GM19324 (cell line): ENCODE results near the gene PWP2.
"Not testable (repeated sequence)": the region's sequence is repeated elsewhere in the genome, so short reads cannot be mapped to it uniquely, and the experiment has no call there.

Experiments
- ATAC-seq: cut with Tn5 transposase; IDR thresholded peaks from one replicate; pipeline ENCODE4 v1.9.1; 2021; ENCODE audit warnings: mild to moderate bottlenecking, moderate library complexity; ENCODE audit not compliant: unreplicated experiment, low FRiP score

The PWP2 gene

GRCh38 chr21:44127827-44128226, 20.6 kb downstream of the PWP2 start:
- ATAC-seq, result not testable (repeated sequence)

- ATAC-seq, result peak; percentile 32
These were observed 26.5 kb downstream of the PWP2 start for GRCh38 chr21:44133715-44134057.

- not testable (repeated sequence) for ATAC-seq
These were observed 27.5 kb downstream of the PWP2 start for GRCh38 chr21:44134732-44135131.

- ATAC-seq, result not testable (repeated sequence)
These were observed 30.8 kb downstream of the PWP2 start for GRCh38 chr21:44138039-44138438.

- ATAC-seq, result not testable (repeated sequence)
These were observed 32.8 kb downstream of the PWP2 start for GRCh38 chr21:44139787-44140551.

GRCh38 chr21:44140552-44140932, 33.3 kb downstream of the PWP2 start:
- not testable (repeated sequence) for ATAC-seq

GRCh38 chr21:44142470-44142869, 35.3 kb downstream of the PWP2 start:
- not testable (repeated sequence) for ATAC-seq

- ATAC-seq, result not testable (repeated sequence)
These were observed 36.2 kb downstream of the PWP2 start for GRCh38 chr21:44143380-44143779.

- ATAC-seq, result not testable (repeated sequence)
These were observed 36.8 kb downstream of the PWP2 start for GRCh38 chr21:44143996-44144395.

GRCh38 chr21:44144784-44145602, 37.8 kb downstream of the PWP2 start:
- not testable (repeated sequence) for ATAC-seq

- not testable (repeated sequence) for ATAC-seq
These were observed 38.4 kb downstream of the PWP2 start for GRCh38 chr21:44145616-44146015.

- not testable (repeated sequence) for ATAC-seq
These were observed 39.9 kb downstream of the PWP2 start for GRCh38 chr21:44147108-44147507.

- not testable (repeated sequence) for ATAC-seq
These were observed 43.1 kb downstream of the PWP2 start for GRCh38 chr21:44150255-44150654.

- not testable (repeated sequence) for ATAC-seq
These were observed 46.2 kb downstream of the PWP2 start for GRCh38 chr21:44153214-44153888.

GRCh38 chr21:44153889-44154228, 46.7 kb downstream of the PWP2 start:
- ATAC-seq, result not testable (repeated sequence)

- ATAC-seq, result peak; percentile 17
These were observed 47.6 kb downstream of the PWP2 start for GRCh38 chr21:44154816-44155230.

- peak; percentile 41 for ATAC-seq
These were observed 48.2 kb downstream of the PWP2 start for GRCh38 chr21:44155231-44155993.

- ATAC-seq, result not testable (repeated sequence)
These were observed 48.8 kb downstream of the PWP2 start for GRCh38 chr21:44155994-44156380.

GRCh38 chr21:44157439-44158081, 50.4 kb downstream of the PWP2 start:
- ATAC-seq, result not testable (repeated sequence)

- not testable (repeated sequence) for ATAC-seq
These were observed 50.9 kb downstream of the PWP2 start for GRCh38 chr21:44158082-44158468.
